Measurements from ENCODE around the gene RFPL3. TPM values are rescaled to one million over a fixed set of nuclear protein-coding genes. Genes with fewer than 3 reads are reported as not detected.
A peak's percentile ranks its signal among the peaks of the same experiment; 100 is the strongest.

Gene RFPL3
- total and polyA plus RNA-seq, 10 of the 15 experiments (the other 5 are each of a cell fraction or from before 2014, with no cell fraction given) = not detected

GRCh38 chr22:32353840-32354239 is 3.8 kb upstream of the RFPL3 start:
- Histone ChIP-seq H3K9me3 (replicated peaks; ENCODE audit: control insufficient read depth, insufficient read depth, low read length) (no peaks in the 10 kb centered on the region), H4K20me1 (ENCODE audit: control insufficient read depth, insufficient read depth) (no peaks in the 10 kb centered on the region), H3K4me1 (ENCODE audit: control insufficient read depth, insufficient read depth, low read length) (no peaks in the 10 kb centered on the region), H2AFZ (ENCODE audit: control insufficient read depth, low read depth, low read length) (no peak overlapping the region), H3K4me2 (ENCODE audit: control insufficient read depth, insufficient read depth) (no peak overlapping the region), H3K9ac (ENCODE audit: control insufficient read depth, insufficient read depth, low read length) (no peak overlapping the region), H3K36me3 (ENCODE audit: control insufficient read depth in 2 of 2, insufficient read depth in 2 of 2, low read length in 1 of 2) (no peaks in the 10 kb centered on the region), H3K27ac (ENCODE audit: control insufficient read depth, insufficient read depth) (no peak overlapping the region), H3K79me2 (ENCODE audit: control insufficient read depth, insufficient read depth, low read length) (no peaks in the 10 kb centered on the region), H3K27me3 (replicated peaks in 1 of 2; ENCODE audit: control insufficient read depth in 2 of 2, insufficient read depth in 2 of 2, low read length in 1 of 2) (no peaks in the 10 kb centered on the region), H3K4me3 (no peak overlapping the region)
- TF ChIP-seq, protein P1, sequence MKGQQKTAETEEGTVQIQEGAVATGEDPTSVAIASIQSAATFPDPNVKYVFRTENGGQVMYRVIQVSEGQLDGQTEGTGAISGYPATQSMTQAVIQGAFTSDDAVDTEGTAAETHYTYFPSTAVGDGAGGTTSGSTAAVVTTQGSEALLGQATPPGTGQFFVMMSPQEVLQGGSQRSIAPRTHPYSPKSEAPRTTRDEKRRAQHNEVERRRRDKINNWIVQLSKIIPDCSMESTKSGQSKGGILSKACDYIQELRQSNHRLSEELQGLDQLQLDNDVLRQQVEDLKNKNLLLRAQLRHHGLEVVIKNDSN (IDR thresholded peaks at IDR 0.05; ENCODE audit: borderline replicate concordance, extremely low read length, insufficient read depth, low read depth, low read length) = no peak
- no peak for TF ChIP-seq GABPA (IDR thresholded peaks at IDR 0.05; ENCODE audit: low read depth)
- no peak for TF ChIP-seq MTA2 (IDR thresholded peaks at IDR 0.05; ENCODE audit: low read depth)
- no peak for TF ChIP-seq EGR1 (IDR thresholded peaks at IDR 0.05; ENCODE audit: borderline replicate concordance in 1 of 2, low read depth in 2 of 2, low read length in 2 of 2)
- DNase-seq (ENCODE audit: low read depth, low spot score) (no peak), FAIRE-seq (no peak), ATAC-seq (no peak)
- RAD21 ChIA-PET (ENCODE audit: unreplicated experiment) = no interaction called here
- WGBS (ENCODE audit: insufficient coverage, insufficient replicate concordance, low lambda C conversion rate, missing lambda C conversion rate) = 91% methylated on average over 9 of the region's 19 CpGs
- POLR2A ChIA-PET = no interaction called here
- CTCF ChIA-PET = no interaction called here
- SMC1A ChIA-PET (ENCODE audit: uncharacterized antibody, unreplicated experiment) = no interaction called here
- in situ Hi-C loops (cut with MboI) = no loop called here
- BruUV-seq (replicated peaks) = no TSS peak
- intact Hi-C loops (cut with micrococcal nuclease; ENCODE audit: unreplicated experiment) = no loop called here

DNA sequence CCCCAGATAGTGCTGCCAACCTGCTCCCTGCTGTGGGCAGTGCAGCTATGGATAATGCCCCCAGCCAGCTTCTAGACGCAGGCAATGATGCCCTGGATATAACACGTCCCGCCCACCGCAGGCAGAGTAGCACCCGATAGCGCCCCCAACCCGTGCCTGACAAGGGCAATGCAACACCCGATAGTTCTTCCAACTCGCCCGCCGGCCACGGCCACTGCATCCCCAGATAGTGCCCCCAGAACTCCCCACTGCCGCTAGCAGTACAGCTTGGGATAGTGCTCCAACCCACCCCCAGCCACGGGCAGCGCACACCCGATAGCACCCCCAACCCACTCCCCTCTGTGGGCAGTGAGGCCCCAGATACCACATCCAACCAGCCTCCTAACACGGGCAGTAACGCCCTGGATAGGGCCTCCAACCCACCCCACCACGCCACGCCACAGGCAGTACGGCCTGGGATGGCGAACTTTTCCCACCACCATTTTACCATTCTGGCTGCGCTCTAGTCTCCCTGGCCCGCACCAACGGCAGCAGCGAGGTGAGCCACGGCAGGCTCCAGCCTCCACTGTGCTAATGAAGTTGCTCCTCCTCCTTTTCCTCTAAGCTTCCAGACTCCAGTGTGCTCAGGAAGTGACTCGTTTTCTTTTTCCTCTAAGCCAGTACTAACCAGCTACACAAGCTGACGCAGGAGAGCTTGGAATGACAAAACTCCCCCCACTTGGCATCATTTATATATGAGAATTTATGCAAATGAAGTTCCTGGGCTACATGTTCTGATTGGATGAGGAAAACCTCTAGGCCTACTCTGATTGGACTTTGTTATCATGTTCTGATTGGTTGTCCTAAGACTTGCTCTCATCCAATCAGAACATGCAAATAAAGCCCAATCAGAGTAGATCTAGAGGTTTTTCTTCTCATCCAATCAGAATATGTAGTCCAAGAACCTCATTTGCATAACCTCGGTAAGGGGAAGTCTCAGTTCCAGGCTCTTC is 3.0 kb upstream of the RFPL3 start:
- no peaks in the 10 kb centered on the region for H3K4me1 ChIP-seq (ENCODE audit: control insufficient read depth, insufficient read depth, low read length)
- H3K9ac ChIP-seq (ENCODE audit: control insufficient read depth, insufficient read depth, low read length) = no peak overlapping the region
- H4K20me1 ChIP-seq (ENCODE audit: control insufficient read depth, insufficient read depth) = no peaks in the 10 kb centered on the region
- ChIA-PET RAD21 (ENCODE audit: unreplicated experiment) (no interaction called here), CTCF (no interaction called here), POLR2A (no interaction called here), SMC1A (ENCODE audit: uncharacterized antibody, unreplicated experiment) (no interaction called here)
- H3K4me3 ChIP-seq = no peak overlapping the region
- BruUV-seq (replicated peaks) = no TSS peak
- H3K9me3 ChIP-seq (replicated peaks; ENCODE audit: control insufficient read depth, insufficient read depth, low read length) = no peaks in the 10 kb centered on the region
- intact Hi-C loops (cut with micrococcal nuclease; ENCODE audit: unreplicated experiment) = no loop called here
- H2AFZ ChIP-seq (ENCODE audit: control insufficient read depth, low read depth, low read length) = no peak overlapping the region
- H3K4me2 ChIP-seq (ENCODE audit: control insufficient read depth, insufficient read depth) = no peak overlapping the region
- TF ChIP-seq NFYB (IDR thresholded peaks at IDR 0.05; ENCODE audit: insufficient read depth, low read depth, low read length) = peak; percentile 59
- no peak for TF ChIP-seq FOXM1 (IDR thresholded peaks at IDR 0.05; ENCODE audit: low read depth, low read length)
- no peaks in the 10 kb centered on the region for H3K79me2 ChIP-seq (ENCODE audit: control insufficient read depth, insufficient read depth, low read length)
- no peak for DNase-seq (ENCODE audit: low read depth, low spot score)
- WGBS (ENCODE audit: insufficient coverage, insufficient replicate concordance, low lambda C conversion rate, missing lambda C conversion rate) = 79% methylated on average over 29 of the region's 30 CpGs
- no peaks in the 10 kb centered on the region for H3K36me3 ChIP-seq (ENCODE audit: control insufficient read depth in 2 of 2, insufficient read depth in 2 of 2, low read length in 1 of 2)
- no peak overlapping the region for H3K27ac ChIP-seq (ENCODE audit: control insufficient read depth, insufficient read depth)
- FAIRE-seq = no peak
- H3K27me3 ChIP-seq (replicated peaks in 1 of 2; ENCODE audit: control insufficient read depth in 2 of 2, insufficient read depth in 2 of 2, low read length in 1 of 2) = no peaks in the 10 kb centered on the region
- in situ Hi-C loops (cut with MboI) = no loop called here
- ATAC-seq = no peak

Measured in GM12878 (cell line).